ENCODE measurements around the gene FCMR.

DNA sequence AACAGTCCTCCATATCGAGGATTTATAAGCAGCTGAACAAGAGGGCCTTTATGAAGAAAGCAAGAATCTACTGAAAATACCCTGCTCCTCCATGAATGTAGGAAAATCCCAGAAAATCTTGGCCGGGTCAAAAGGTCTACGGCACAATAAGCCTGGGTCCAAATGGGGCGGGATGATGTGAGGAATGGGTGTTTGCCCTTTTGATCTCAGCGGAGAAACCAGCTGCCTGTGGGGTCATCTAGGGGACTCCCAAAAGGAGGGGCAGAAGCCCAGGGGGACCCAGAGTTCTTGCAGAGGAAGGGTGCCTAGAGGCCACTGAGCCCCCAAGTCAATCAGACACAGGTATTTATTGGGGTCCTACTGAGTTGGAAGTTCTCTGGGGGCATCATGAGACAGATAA, 35.9 kb upstream of the FCMR start:
- TF ChIP-seq EZH2 (IDR thresholded peaks at IDR 0.05; ENCODE audit: borderline replicate concordance, low read length) (no peak), CTCF (IDR thresholded peaks at IDR 0.05; ENCODE audit: low read length) (no peak)

Measured in OCI-LY1 (cell line).